ENCODE measurements around the gene GLI1. TPM values are rescaled to one million over a fixed set of nuclear protein-coding genes. Genes with fewer than 3 reads are reported as not detected.

GLI1 gene
- total RNA-seq, 2 donors from 2014 or later = 3.4 to 6.4 TPM

GRCh38 chr12:57462251-57462911 is 2.8 kb downstream of the GLI1 start:
- Histone ChIP-seq H3K27ac (ENCODE audit: low read depth, low read length) (peak overlapping the region; percentile 55), H3K36me3 (ENCODE audit: control insufficient read depth, insufficient read depth, low read length) (no peaks in the 10 kb centered on the region), H3K9ac (ENCODE audit: extremely low read depth, low read length, poor library complexity, severe bottlenecking) (no peak overlapping the region), H3K4me3 (ENCODE audit: low read length) (peak overlapping the region; percentile 87), H3K27me3 (ENCODE audit: control insufficient read depth, insufficient read depth, low read length, poor library complexity, severe bottlenecking) (peaks cover 35% of the 10 kb centered on the region), H3K9me3 (ENCODE audit: control insufficient read depth, low read length) (no peaks in the 10 kb centered on the region), H3K4me1 (ENCODE audit: control insufficient read depth, insufficient read depth, low read length) (no peaks in the 10 kb centered on the region)
- DNase-seq = peak; percentile 100
- H3K4me1 Mint-ChIP-seq = peaks cover 16% of the 10 kb centered on the region
- 1 to 4% methylated on average over 7 to 28 of the region's 28 CpGs for WGBS, 2 experiments (ENCODE audit: insufficient coverage in 1 of 2, insufficient read length in 1 of 2)
- H3K36me3 Mint-ChIP-seq (ENCODE audit: low read depth) = no peaks in the 10 kb centered on the region
- H3K27ac Mint-ChIP-seq = peak overlapping the region; percentile 81
- peak overlapping the region; percentile 83 for H3K4me3 Mint-ChIP-seq
- H3K27me3 Mint-ChIP-seq (ENCODE audit: insufficient read depth) = peaks cover 42% of the 10 kb centered on the region
- H3K9me3 Mint-ChIP-seq = no peaks in the 10 kb centered on the region
- peak; percentile 94 for TF ChIP-seq CTCF (conservative IDR thresholded peaks at IDR 0.05)

- no peak for TF ChIP-seq CTCF (conservative IDR thresholded peaks at IDR 0.05)
- Histone ChIP-seq H3K9ac (ENCODE audit: extremely low read depth, low read length, poor library complexity, severe bottlenecking) (no peak overlapping the region), H3K4me1 (ENCODE audit: control insufficient read depth, insufficient read depth, low read length) (no peaks in the 10 kb centered on the region), H3K27me3 (ENCODE audit: control insufficient read depth, insufficient read depth, low read length, poor library complexity, severe bottlenecking) (peaks cover 35% of the 10 kb centered on the region), H3K9me3 (ENCODE audit: control insufficient read depth, low read length) (no peaks in the 10 kb centered on the region), H3K4me3 (ENCODE audit: low read length) (no peak overlapping the region), H3K27ac (ENCODE audit: low read depth, low read length) (no peak overlapping the region), H3K36me3 (ENCODE audit: control insufficient read depth, insufficient read depth, low read length) (no peaks in the 10 kb centered on the region)
- peak overlapping the region; percentile 83 for H3K4me3 Mint-ChIP-seq
- WGBS, 2 experiments (ENCODE audit: insufficient coverage in 1 of 2, insufficient read length in 1 of 2) = 30 to 57% methylated on average over 4 to 5 of the region's 5 CpGs
- H3K9me3 Mint-ChIP-seq = no peaks in the 10 kb centered on the region
- no peak for DNase-seq
- peaks cover 47% of the 10 kb centered on the region for H3K27me3 Mint-ChIP-seq (ENCODE audit: insufficient read depth)
- H3K27ac Mint-ChIP-seq = no peak overlapping the region
- H3K36me3 Mint-ChIP-seq (ENCODE audit: low read depth) = no peaks in the 10 kb centered on the region
- H3K4me1 Mint-ChIP-seq = peaks cover 16% of the 10 kb centered on the region
These were observed 3.3 kb downstream of the GLI1 start for GRCh38 chr12:57462912-57463253.

- peaks cover 50% of the 10 kb centered on the region for H3K27me3 Mint-ChIP-seq (ENCODE audit: insufficient read depth)
These were observed 5.0 kb downstream of the GLI1 start for GRCh38 chr12:57464569-57464968.

More at GRCh38 chr12:57464569-57464968, 5.0 kb downstream of the GLI1 start:
- Histone ChIP-seq H3K36me3 (ENCODE audit: control insufficient read depth, insufficient read depth, low read length) (no peaks in the 10 kb centered on the region), H3K9ac (ENCODE audit: extremely low read depth, low read length, poor library complexity, severe bottlenecking) (no peak overlapping the region), H3K4me3 (ENCODE audit: low read length) (no peak overlapping the region), H3K4me1 (ENCODE audit: control insufficient read depth, insufficient read depth, low read length) (no peaks in the 10 kb centered on the region), H3K9me3 (ENCODE audit: control insufficient read depth, low read length) (no peaks in the 10 kb centered on the region), H3K27ac (ENCODE audit: low read depth, low read length) (no peak overlapping the region), H3K27me3 (ENCODE audit: control insufficient read depth, insufficient read depth, low read length, poor library complexity, severe bottlenecking) (peaks cover 35% of the 10 kb centered on the region)
- DNase-seq = no peak
- Mint-ChIP-seq H3K9me3 (no peaks in the 10 kb centered on the region), H3K27ac (no peak overlapping the region), H3K4me3 (no peak overlapping the region), H3K4me1 (peaks cover 13% of the 10 kb centered on the region), H3K36me3 (ENCODE audit: low read depth) (no peaks in the 10 kb centered on the region)
- TF ChIP-seq CTCF (conservative IDR thresholded peaks at IDR 0.05) = no peak
- 94 to 96% methylated on average over 12 of the region's 12 CpGs for WGBS, 2 experiments (ENCODE audit: insufficient coverage in 1 of 2, insufficient read length in 1 of 2)

Measured in endodermal cell (in vitro differentiated cells).